Measurements from ENCODE around the gene ARID1B. TPM values are rescaled to one million over a fixed set of nuclear protein-coding genes. Genes with fewer than 3 reads are reported as not detected.

The ARID1B gene
- polyA plus RNA-seq, 4 donors: 7.3 to 43.5 (median 17.0) TPM

DNA sequence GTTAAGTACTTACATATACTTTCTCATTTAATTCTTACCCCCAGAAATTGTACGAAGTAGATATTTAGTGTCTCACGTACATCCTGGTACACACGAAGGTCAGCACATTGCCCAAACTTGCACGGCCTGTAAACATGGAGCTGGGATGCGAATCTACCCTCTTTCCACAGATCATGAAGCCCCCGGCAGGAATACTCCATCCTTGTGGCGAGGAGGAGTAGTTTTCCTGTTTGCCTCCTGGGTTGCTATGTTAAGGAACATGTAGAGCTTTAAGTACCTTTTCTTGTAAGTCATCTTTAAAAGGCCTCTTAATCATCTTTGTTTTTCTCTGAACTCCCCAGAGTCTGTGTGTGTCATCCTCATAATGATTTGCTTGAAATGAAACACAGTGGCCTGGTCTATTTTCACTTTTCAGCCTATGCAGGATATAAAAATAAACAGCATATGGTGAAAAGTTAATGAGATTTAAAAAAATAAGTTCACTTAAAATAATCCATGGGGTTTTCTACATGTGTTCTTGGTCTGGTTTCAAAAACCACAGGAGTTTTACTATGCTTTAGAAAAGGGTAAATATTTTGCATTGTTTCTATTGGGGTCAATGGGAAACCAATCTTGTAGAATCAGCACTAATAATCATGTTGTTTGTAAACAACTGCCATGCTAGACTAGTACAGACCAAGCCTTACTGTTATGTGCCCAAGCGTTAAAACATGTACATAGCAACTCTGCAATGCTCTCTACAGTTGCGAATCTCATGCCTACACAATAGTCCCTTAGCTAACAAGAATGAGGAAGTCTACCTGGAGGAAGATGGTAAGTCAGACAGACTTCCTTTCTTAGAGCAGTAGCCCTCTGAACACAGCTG lies 9.3 kb upstream of the ARID1B start:
- H3K27ac ChIP-seq (ENCODE audit: low read depth in 1 of 3, low read length in 2 of 3): no peak overlapping the region
- no peaks in the 10 kb centered on the region for H3K36me3 ChIP-seq (ENCODE audit: control insufficient read depth in 3 of 3, insufficient read depth in 2 of 3, low read depth in 1 of 3, low read length in 3 of 3)
- peaks cover 0 to 6% (median 0%) of the 10 kb centered on the region in 3 donors for H3K4me1 ChIP-seq (ENCODE audit: control insufficient read depth in 3 of 3, insufficient read depth in 2 of 3, low read depth in 1 of 3, low read length in 2 of 3)
- no peaks in the 10 kb centered on the region for H3K27me3 ChIP-seq (ENCODE audit: control insufficient read depth in 3 of 3, insufficient read depth in 3 of 3, low read length in 3 of 3)
- FAIRE-seq (no peak), DNase-seq (no peak)
- WGBS, 3 donors: 82 to 91% (median 86%) methylated on average over 9 of the region's 9 CpGs
- no peaks in the 10 kb centered on the region for H3K9me3 ChIP-seq (ENCODE audit: control insufficient read depth in 2 of 2, insufficient read depth in 1 of 2, low read depth in 1 of 2, low read length in 1 of 2)
- H3K4me3 ChIP-seq (ENCODE audit: low read depth in 1 of 3, low read length in 3 of 3): no peak overlapping the region

DNA sequence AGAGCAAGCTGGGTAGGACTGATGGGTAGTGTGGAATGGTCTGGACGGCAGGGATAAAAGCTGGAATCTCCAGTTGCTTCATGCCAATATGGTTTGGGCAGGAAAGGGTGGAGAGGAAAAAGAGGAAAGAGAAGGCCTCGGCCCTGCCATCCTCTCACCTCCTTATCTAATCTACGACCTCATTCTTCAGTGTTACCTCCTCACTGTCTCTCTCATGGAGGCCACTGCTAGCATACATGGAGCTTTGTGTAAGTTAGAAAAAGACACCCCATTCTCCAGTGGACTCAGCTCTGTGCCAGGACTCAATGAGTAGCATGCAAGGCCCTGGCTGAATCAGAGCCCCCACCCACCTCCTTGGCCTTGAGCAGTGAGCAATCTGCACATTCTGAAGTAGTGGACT lies 6.1 kb upstream of the ARID1B start:
- Histone ChIP-seq H3K4me3 (ENCODE audit: low read depth in 1 of 3, low read length in 3 of 3) (no peak overlapping the region), H3K36me3 (ENCODE audit: control insufficient read depth in 3 of 3, insufficient read depth in 2 of 3, low read depth in 1 of 3, low read length in 3 of 3) (no peaks in the 10 kb centered on the region), H3K4me1 (ENCODE audit: control insufficient read depth in 3 of 3, insufficient read depth in 2 of 3, low read depth in 1 of 3, low read length in 2 of 3) (peaks cover 0 to 19% (median 3%) of the 10 kb centered on the region in 3 donors), H3K27ac (ENCODE audit: low read depth in 1 of 3, low read length in 2 of 3) (no peak overlapping the region), H3K27me3 (ENCODE audit: control insufficient read depth in 3 of 3, insufficient read depth in 3 of 3, low read length in 3 of 3) (no peaks in the 10 kb centered on the region), H3K9me3 (ENCODE audit: control insufficient read depth in 2 of 2, insufficient read depth in 1 of 2, low read depth in 1 of 2, low read length in 1 of 2) (no peaks in the 10 kb centered on the region)
- FAIRE-seq (no peak), DNase-seq (peak in 1 of 2 donors; percentile 26)
- 44 to 59% (median 52%) methylated on average over 3 of the region's 3 CpGs for WGBS, 3 donors

DNA sequence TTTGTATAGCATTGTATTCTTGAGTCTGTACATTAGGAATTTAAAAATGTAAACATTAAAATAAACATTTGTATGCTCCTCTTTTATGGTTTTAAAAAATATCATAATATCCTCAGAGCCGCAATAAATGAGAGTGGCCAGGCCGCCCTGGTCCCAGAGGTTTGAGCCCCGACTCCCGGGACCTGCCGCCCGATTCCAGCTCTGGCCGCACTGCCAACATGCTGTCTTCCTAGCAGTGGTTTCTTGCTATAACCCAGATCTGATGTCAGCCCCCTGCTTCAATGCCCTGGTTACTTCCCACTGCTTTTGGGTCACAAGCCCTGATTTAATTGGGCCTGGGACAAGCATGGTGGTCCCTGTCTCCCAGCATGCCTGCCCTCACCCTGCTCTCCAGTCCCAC lies 5.4 kb upstream of the ARID1B start:
- Histone ChIP-seq H3K4me3 (ENCODE audit: low read depth in 1 of 3, low read length in 3 of 3) (no peak overlapping the region), H3K9me3 (ENCODE audit: control insufficient read depth in 2 of 2, insufficient read depth in 1 of 2, low read depth in 1 of 2, low read length in 1 of 2) (no peaks in the 10 kb centered on the region), H3K4me1 (ENCODE audit: control insufficient read depth in 3 of 3, insufficient read depth in 2 of 3, low read depth in 1 of 3, low read length in 2 of 3) (peaks cover 0 to 20% (median 4%) of the 10 kb centered on the region in 3 donors), H3K36me3 (ENCODE audit: control insufficient read depth in 3 of 3, insufficient read depth in 2 of 3, low read depth in 1 of 3, low read length in 3 of 3) (no peaks in the 10 kb centered on the region), H3K27me3 (ENCODE audit: control insufficient read depth in 3 of 3, insufficient read depth in 3 of 3, low read length in 3 of 3) (no peaks in the 10 kb centered on the region), H3K27ac (ENCODE audit: low read depth in 1 of 3, low read length in 2 of 3) (no peak overlapping the region)
- FAIRE-seq (no peak), DNase-seq (no peak)
- 97 to 98% (median 98%) methylated on average over 7 of the region's 7 CpGs for WGBS, 3 donors

DNA sequence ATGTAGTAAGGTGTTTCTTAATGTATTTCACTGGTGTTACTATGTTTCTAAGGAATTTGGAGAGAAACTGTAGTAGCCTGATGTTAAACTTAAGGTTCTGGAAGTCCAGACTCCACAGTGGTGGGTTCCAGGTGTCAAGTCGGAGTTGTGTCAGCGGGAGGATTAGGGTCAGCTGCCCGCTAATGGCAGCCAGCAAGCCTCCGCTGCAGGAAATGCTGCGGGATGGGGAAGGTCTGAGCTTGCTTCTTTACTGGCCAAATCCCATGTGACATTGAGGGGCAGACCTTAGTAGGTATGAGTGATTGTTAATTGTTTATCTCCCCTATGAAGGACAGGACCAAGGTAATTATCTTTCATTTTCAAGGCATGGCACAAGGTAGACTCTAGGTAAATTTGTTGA lies 3.7 kb upstream of the ARID1B start:
- Histone ChIP-seq H3K27ac (ENCODE audit: low read depth in 1 of 3, low read length in 2 of 3) (no peak overlapping the region), H3K27me3 (ENCODE audit: control insufficient read depth in 3 of 3, insufficient read depth in 3 of 3, low read length in 3 of 3) (no peaks in the 10 kb centered on the region), H3K4me1 (ENCODE audit: control insufficient read depth in 3 of 3, insufficient read depth in 2 of 3, low read depth in 1 of 3, low read length in 2 of 3) (peaks cover 0 to 20% (median 4%) of the 10 kb centered on the region in 3 donors), H3K36me3 (ENCODE audit: control insufficient read depth in 3 of 3, insufficient read depth in 2 of 3, low read depth in 1 of 3, low read length in 3 of 3) (no peaks in the 10 kb centered on the region), H3K9me3 (ENCODE audit: control insufficient read depth in 2 of 2, insufficient read depth in 1 of 2, low read depth in 1 of 2, low read length in 1 of 2) (no peaks in the 10 kb centered on the region), H3K4me3 (ENCODE audit: low read depth in 1 of 3, low read length in 3 of 3) (no peak overlapping the region)
- 83 to 94% (median 90%) methylated on average over 5 of the region's 5 CpGs for WGBS, 3 donors
- no peak for DNase-seq
- no peak for FAIRE-seq

DNA sequence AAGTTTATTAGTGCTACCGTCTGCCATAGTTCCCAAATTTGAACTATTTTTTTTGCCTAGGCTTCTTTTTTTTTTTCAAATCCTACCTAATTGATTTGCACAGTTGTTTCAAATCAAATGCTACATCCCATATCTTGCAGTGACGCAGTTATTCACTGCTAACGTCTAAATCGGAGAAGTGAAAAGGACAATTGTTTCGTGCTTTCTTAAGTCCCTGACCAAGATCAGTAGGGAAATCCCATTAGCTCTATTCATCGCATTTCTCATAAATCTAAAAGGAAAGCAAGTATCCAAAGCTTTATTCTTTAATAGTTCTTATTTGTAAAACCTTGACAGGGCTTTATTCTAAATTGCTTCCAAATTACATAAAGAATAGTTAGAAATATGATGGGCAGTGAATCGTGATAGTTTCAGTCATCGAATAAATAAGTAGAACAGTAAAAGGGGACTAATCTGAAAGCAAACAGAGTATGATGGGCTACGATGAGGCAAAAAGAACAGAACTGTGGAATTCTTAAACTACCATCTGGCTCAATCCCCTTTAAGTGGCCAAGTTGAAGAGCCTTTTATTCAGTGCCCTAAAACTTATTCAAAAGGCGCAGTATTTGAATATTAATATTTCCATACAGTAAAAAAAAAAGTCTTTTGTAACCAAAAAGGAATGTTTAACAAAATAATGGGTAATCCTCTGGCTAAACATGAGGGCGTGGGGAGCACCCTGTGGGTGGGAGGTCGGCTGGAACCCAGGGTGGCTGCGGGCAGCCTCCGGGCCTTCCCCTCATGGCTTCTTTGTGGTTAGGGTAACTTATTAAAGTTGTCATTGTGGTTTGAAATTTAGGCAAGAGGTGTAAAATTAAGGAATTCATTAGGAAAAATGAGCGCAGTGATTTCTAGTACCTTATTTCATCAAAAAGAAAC lies 3.0 kb upstream of the ARID1B start:
- no peak overlapping the region for H3K27ac ChIP-seq (ENCODE audit: low read depth in 1 of 3, low read length in 2 of 3)
- no peaks in the 10 kb centered on the region for H3K36me3 ChIP-seq (ENCODE audit: control insufficient read depth in 3 of 3, insufficient read depth in 2 of 3, low read depth in 1 of 3, low read length in 3 of 3)
- H3K9me3 ChIP-seq (ENCODE audit: control insufficient read depth in 2 of 2, insufficient read depth in 1 of 2, low read depth in 1 of 2, low read length in 1 of 2): no peaks in the 10 kb centered on the region
- no peak for DNase-seq
- H3K27me3 ChIP-seq (ENCODE audit: control insufficient read depth in 3 of 3, insufficient read depth in 3 of 3, low read length in 3 of 3): no peaks in the 10 kb centered on the region
- peaks cover 0 to 20% (median 4%) of the 10 kb centered on the region in 3 donors for H3K4me1 ChIP-seq (ENCODE audit: control insufficient read depth in 3 of 3, insufficient read depth in 2 of 3, low read depth in 1 of 3, low read length in 2 of 3)
- no peak overlapping the region for H3K4me3 ChIP-seq (ENCODE audit: low read depth in 1 of 3, low read length in 3 of 3)
- no peak for FAIRE-seq
- WGBS, 3 donors: 77 to 91% (median 88%) methylated on average over 15 of the region's 15 CpGs

DNA sequence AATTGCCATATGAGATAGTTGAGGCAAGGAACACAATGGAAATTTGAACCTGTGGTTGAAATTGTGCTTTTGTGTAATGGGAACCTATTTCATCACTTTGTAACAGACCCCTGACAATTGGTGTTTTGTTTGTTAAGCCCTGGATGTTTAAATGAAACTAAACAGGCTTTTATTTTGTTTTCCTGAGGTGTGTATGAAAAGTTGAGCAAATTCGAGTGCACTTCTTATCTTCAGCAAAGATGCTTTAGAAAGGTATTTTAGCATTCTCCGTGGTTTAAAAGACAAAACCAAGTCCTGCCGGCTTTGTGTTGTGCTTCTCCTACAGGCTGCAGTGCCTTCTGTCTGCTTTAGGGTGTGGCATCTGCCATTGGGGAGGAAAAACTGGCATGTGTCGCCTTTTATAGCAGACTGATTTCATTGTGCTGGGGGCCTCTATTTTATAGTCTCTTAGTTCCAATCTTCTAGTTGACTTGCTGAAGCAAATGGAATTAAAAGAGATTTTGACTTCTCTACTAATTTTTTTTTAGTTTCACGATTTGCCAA lies 2.2 kb upstream of the ARID1B start:
- 19 to 43% (median 35%) methylated on average over 5 of the region's 5 CpGs for WGBS, 3 donors
- H3K27me3 ChIP-seq (ENCODE audit: control insufficient read depth in 3 of 3, insufficient read depth in 3 of 3, low read length in 3 of 3): no peaks in the 10 kb centered on the region
- no peak overlapping the region for H3K27ac ChIP-seq (ENCODE audit: low read depth in 1 of 3, low read length in 2 of 3)
- H3K4me3 ChIP-seq (ENCODE audit: low read depth in 1 of 3, low read length in 3 of 3): no peak overlapping the region
- H3K4me1 ChIP-seq (ENCODE audit: control insufficient read depth in 3 of 3, insufficient read depth in 2 of 3, low read depth in 1 of 3, low read length in 2 of 3): peaks cover 0 to 20% (median 4%) of the 10 kb centered on the region in 3 donors
- no peaks in the 10 kb centered on the region for H3K36me3 ChIP-seq (ENCODE audit: control insufficient read depth in 3 of 3, insufficient read depth in 2 of 3, low read depth in 1 of 3, low read length in 3 of 3)
- DNase-seq (peak; percentile 32 to 44), FAIRE-seq (no peak)
- no peaks in the 10 kb centered on the region for H3K9me3 ChIP-seq (ENCODE audit: control insufficient read depth in 2 of 2, insufficient read depth in 1 of 2, low read depth in 1 of 2, low read length in 1 of 2)

DNA sequence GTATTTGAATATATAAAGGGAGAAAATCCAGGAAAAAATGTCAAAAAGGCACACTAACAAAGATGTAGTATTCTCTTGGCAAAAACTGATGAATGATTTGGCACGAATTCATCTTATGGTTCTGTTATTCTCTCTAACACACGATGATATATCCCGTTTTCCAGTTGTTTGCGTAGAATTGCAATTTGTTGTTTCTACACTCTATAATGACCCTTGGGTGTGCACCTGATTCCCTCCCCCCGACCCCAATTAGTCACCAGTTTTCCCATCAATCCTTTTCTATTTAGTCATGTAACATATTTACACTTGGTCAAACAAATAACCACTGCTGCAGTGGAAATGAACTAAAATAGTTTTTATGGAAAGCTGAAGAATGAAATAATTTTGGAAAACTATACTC lies 1.5 kb upstream of the ARID1B start:
- no peaks in the 10 kb centered on the region for H3K36me3 ChIP-seq (ENCODE audit: control insufficient read depth in 3 of 3, insufficient read depth in 2 of 3, low read depth in 1 of 3, low read length in 3 of 3)
- no peaks in the 10 kb centered on the region for H3K27me3 ChIP-seq (ENCODE audit: control insufficient read depth in 3 of 3, insufficient read depth in 3 of 3, low read length in 3 of 3)
- H3K4me3 ChIP-seq (ENCODE audit: low read depth in 1 of 3, low read length in 3 of 3): no peak overlapping the region
- no peaks in the 10 kb centered on the region for H3K9me3 ChIP-seq (ENCODE audit: control insufficient read depth in 2 of 2, insufficient read depth in 1 of 2, low read depth in 1 of 2, low read length in 1 of 2)
- H3K27ac ChIP-seq (ENCODE audit: low read depth in 1 of 3, low read length in 2 of 3): peak overlapping the region in 1 of 3 donors; percentile 88
- DNase-seq: no peak
- peaks cover 0 to 20% (median 4%) of the 10 kb centered on the region in 3 donors for H3K4me1 ChIP-seq (ENCODE audit: control insufficient read depth in 3 of 3, insufficient read depth in 2 of 3, low read depth in 1 of 3, low read length in 2 of 3)
- 40 to 52% (median 50%) methylated on average over 5 of the region's 5 CpGs for WGBS, 3 donors
- FAIRE-seq: no peak

DNA sequence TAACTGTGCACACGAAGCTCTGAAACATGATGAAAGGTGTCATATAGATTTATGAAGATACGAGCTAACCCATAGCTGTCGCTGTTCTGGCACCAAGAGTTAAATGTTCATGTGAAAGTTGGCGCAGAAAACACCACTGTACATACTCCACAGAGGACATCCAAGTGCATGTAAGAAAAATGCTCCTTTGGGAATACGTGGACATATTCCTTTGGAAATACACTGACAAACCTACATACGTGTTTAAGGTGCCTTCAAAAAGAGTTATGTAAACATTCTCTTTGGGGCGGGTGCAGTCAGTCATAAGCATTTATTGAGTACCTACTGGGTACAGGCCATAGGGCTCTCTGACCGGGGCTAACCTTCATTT lies 723 bp upstream of the ARID1B start:
- H3K27ac ChIP-seq (ENCODE audit: low read depth in 1 of 3, low read length in 2 of 3): peak overlapping the region; percentile 88 to 100 (median 93)
- DNase-seq: peak; percentile 69 to 70
- no peaks in the 10 kb centered on the region for H3K36me3 ChIP-seq (ENCODE audit: control insufficient read depth in 3 of 3, insufficient read depth in 2 of 3, low read depth in 1 of 3, low read length in 3 of 3)
- H3K4me3 ChIP-seq (ENCODE audit: low read depth in 1 of 3, low read length in 3 of 3): peak overlapping the region; percentile 52 to 100 (median 91)
- no peaks in the 10 kb centered on the region for H3K9me3 ChIP-seq (ENCODE audit: control insufficient read depth in 2 of 2, insufficient read depth in 1 of 2, low read depth in 1 of 2, low read length in 1 of 2)
- no peaks in the 10 kb centered on the region for H3K27me3 ChIP-seq (ENCODE audit: control insufficient read depth in 3 of 3, insufficient read depth in 3 of 3, low read length in 3 of 3)
- FAIRE-seq: no peak
- H3K4me1 ChIP-seq (ENCODE audit: control insufficient read depth in 3 of 3, insufficient read depth in 2 of 3, low read depth in 1 of 3, low read length in 2 of 3): peaks cover 0 to 14% (median 4%) of the 10 kb centered on the region in 3 donors
- 0 to 3% (median 1%) methylated on average over 8 of the region's 8 CpGs for WGBS, 3 donors

Data from small intestine (tissue), 7 donors.